Endothelial cell of umbilical vein (primary cell): ENCODE data around the gene POLR1C. TPM values are rescaled to one million over a fixed set of nuclear protein-coding genes. Genes with fewer than 3 reads are reported as not detected.

ENCODE experiments used
- BruUV-seq: library from RNA; stranded (reverse); fragments of 400-500 nt; replicated peaks from 2 replicates; lab custom pipeline; 2021; lab: Mats Ljungman, UMichigan
- CTCF ChIA-PET: fragments of 300-600, 350-600 bp; sonication (Branson Sonifier 250); formaldehyde crosslinking; loops from one replicate; lab custom pipeline; 2021; ENCODE audit warnings: antibody characterized with exemption, inconsistent platforms; lab: Charles Lee
- POLR2A ChIA-PET: fragments of 300-600, 350-600 bp; sonication (Branson Sonifier 250); formaldehyde crosslinking; loops from one replicate; lab custom pipeline; 2021; ENCODE audit warnings: antibody characterized with exemption, inconsistent platforms; lab: Charles Lee
- DNase-seq: peaks from one replicate; pipeline ENCODE4 v3.0.0-alpha.2; 2011; ENCODE audit warnings: low read depth, low spot score
- FAIRE-seq: peaks from 2 replicates; lab custom pipeline; 2011; peaks lifted over from hg19 to GRCh38; lab: Jason Lieb, UNC
- H2AFZ ChIP-seq: 2 replicates; pipeline ENCODE4 v1.6.0; 2012; ENCODE audit warnings: low read depth, low read length, control low read depth, inconsistent platforms
- H3K27ac ChIP-seq: 2 replicates; pipeline ENCODE4 v1.5.1; 2011; ENCODE audit warnings: low read depth, mild to moderate bottlenecking, control low read depth, low read length, moderate library complexity; ENCODE audit not compliant: insufficient read depth
- H3K27me3 ChIP-seq, 2 experiments: 2 replicates each; pipeline versions ENCODE4 v1.6.0 to v1.6.1; 2011; ENCODE audit warnings: low read length in 2 of 2, mixed read lengths in 1 of 2; ENCODE audit not compliant: control insufficient read depth in 2 of 2, insufficient read depth in 2 of 2
- H3K36me3 ChIP-seq, 2 experiments: 2 replicates in 1 of 2; 3 replicates in 1 of 2; pipeline ENCODE4 v1.5.1; 2011; ENCODE audit warnings: low read length in 2 of 2, mild to moderate bottlenecking in 1 of 2, moderate library complexity in 1 of 2; ENCODE audit not compliant: control insufficient read depth in 2 of 2, insufficient read depth in 2 of 2; ENCODE audit errors: extremely low read depth in 1 of 2
- H3K4me1 ChIP-seq: 3 replicates; pipeline ENCODE4 v1.5.1; 2011; ENCODE audit warnings: mild to moderate bottlenecking, low read length; ENCODE audit not compliant: control insufficient read depth, insufficient read depth; ENCODE audit errors: extremely low read depth
- H3K4me2 ChIP-seq: 2 replicates; pipeline ENCODE4 v1.6.1; 2011; ENCODE audit warnings: low read length, control low read depth, mixed read lengths; ENCODE audit not compliant: insufficient read depth
- H3K4me3 ChIP-seq, 3 experiments: fragments of 200-600 bp in 1 of 3; sonication (generic), shearing (Covaris generic) in 1 of 3; replicated peaks in 1 of 3; 2 replicates each; pipeline ENCODE4 v1.5.1; 2011 to 2016; ENCODE audit warnings: control low read depth in 3 of 3, low read length in 3 of 3, mild to moderate bottlenecking in 2 of 3, inconsistent platforms in 1 of 3, low read depth in 1 of 3, moderate library complexity in 1 of 3; ENCODE audit not compliant: insufficient read depth in 1 of 3
- H3K79me2 ChIP-seq: 2 replicates; pipeline ENCODE4 v1.6.0; 2012; ENCODE audit warnings: low read length, inconsistent platforms; ENCODE audit not compliant: control insufficient read depth, insufficient read depth
- H3K9ac ChIP-seq: replicated peaks from 2 replicates; pipeline ENCODE3; 2011; ENCODE audit warnings: low read length, control low read depth; ENCODE audit not compliant: insufficient read depth; ENCODE audit errors: extremely low read depth
- H3K9me1 ChIP-seq: replicated peaks from 3 replicates; pipeline ENCODE4 v1.6.0; 2011; ENCODE audit warnings: mild to moderate bottlenecking, low read length; ENCODE audit not compliant: control insufficient read depth, insufficient read depth; ENCODE audit errors: extremely low read depth
- H3K9me3 ChIP-seq: replicated peaks from 2 replicates; pipeline ENCODE4 v1.5.1; 2012; ENCODE audit warnings: low read length, inconsistent platforms; ENCODE audit not compliant: control insufficient read depth, insufficient read depth
- H4K20me1 ChIP-seq: replicated peaks from 2 replicates; pipeline ENCODE3; 2011; ENCODE audit warnings: mild to moderate bottlenecking, low read length; ENCODE audit not compliant: control insufficient read depth, insufficient read depth; ENCODE audit errors: extremely low read depth
- CTCF ChIP-seq, 2 donors: IDR thresholded peaks; 1 replicate in 1 of 2; 2 replicates in 1 of 2; pipeline ENCODE4 v1.5.1; 2011; ENCODE audit warnings: low read length in 2 of 2, mild to moderate bottlenecking in 2 of 2, moderate library complexity in 2 of 2, control low read depth in 1 of 2, inconsistent platforms in 1 of 2, low read depth in 1 of 2; ENCODE audit not compliant: insufficient read depth in 1 of 2; ENCODE audit errors: extremely low read depth in 1 of 2
- GATA2 ChIP-seq: IDR thresholded peaks from 2 replicates; pipeline ENCODE4 v1.7.0; 2011; ENCODE audit warnings: low read depth, mild to moderate bottlenecking, moderate library complexity, mixed read lengths, low read length; ENCODE audit not compliant: insufficient read length, insufficient read depth
- MYC ChIP-seq: IDR thresholded peaks from one replicate; pipeline ENCODE4 v1.6.1; 2011; ENCODE audit warnings: mild to moderate bottlenecking, low read depth, low read length
- POLR2A ChIP-seq: IDR thresholded peaks from 2 replicates; pipeline ENCODE4 v1.6.1; 2012; ENCODE audit warnings: low read depth, mild to moderate bottlenecking, control low read depth, low read length
- POLR2AphosphoS5 ChIP-seq: IDR thresholded peaks from 2 replicates; pipeline ENCODE4 v1.6.1; 2012; ENCODE audit warnings: low read depth, mild to moderate bottlenecking, control low read depth, low read length, moderate library complexity; ENCODE audit not compliant: insufficient read depth
- dilution Hi-C: fragments of 300-500 bp; cut with MboI; formaldehyde crosslinking; loops from one replicate; pipeline ENCODE4 v1.15.0; 2019; ENCODE audit warnings: low sequenced_read_pairs; ENCODE audit not compliant: extremely low pct_ligation_motif_present
- intact Hi-C: fragments of 100-400 bp; cut with micrococcal nuclease; formaldehyde crosslinking; loops from one replicate; pipeline ENCODE4 v1.10.0; 2022
- polyA plus RNA-seq, 4 experiments: library from polyadenylated mRNA; depleted of rRNA in 3 of 4; stranded (reverse) in 3 of 4; unstranded in 1 of 4; fragments of >200 nt; gene quantifications; 2 replicates each; pipeline versions ENCODE4 v1.2.1 to v1.2.3, GENCODE V29; 2011 to 2012; ENCODE audit warnings: missing spikeins in 1 of 4
- total RNA-seq: library from RNA; stranded (reverse); gene quantifications from 2 replicates; pipeline ENCODE4 v1.2.3, GENCODE V29; 2021
- TF ChIP-seq, protein P1 (sequence below): IDR thresholded peaks from 2 replicates; pipeline ENCODE4 v1.6.1; 2011; ENCODE audit not compliant: insufficient read depth, insufficient read length

POLR1C gene
- total and polyA plus RNA-seq, 2 donors (not counting 3 experiments of a cell fraction or from before 2014, with no cell fraction given), result 39.8 to 46.0 TPM

- ChIA-PET CTCF (interaction anchor here (0.6 to 19.0 kb wide), 11 partner anchors 10 to 432 kb away, joined by 3 to 289 read pairs (median 4); partner anchors contain the start of genes ABCC10, DLK2, DNPH1 and LRRC73), POLR2A (no interaction called here)
- peak; percentile 12 for FAIRE-seq
- no peaks in the 10 kb centered on the region for H3K9me3 ChIP-seq
- BruUV-seq, result no TSS peak
- no peak overlapping the region for H2AFZ ChIP-seq
- no peaks in the 10 kb centered on the region for H3K9me1 ChIP-seq
- H3K27ac ChIP-seq, result no peak overlapping the region
- no peak overlapping the region for H3K9ac ChIP-seq
- H3K36me3 ChIP-seq, result peaks cover 0 to 4% of the 10 kb centered on the region in 2 experiments
- H4K20me1 ChIP-seq, result no peaks in the 10 kb centered on the region
- peak; percentile 27 for DNase-seq
- no peak overlapping the region for H3K4me3 ChIP-seq
- no peaks in the 10 kb centered on the region for H3K79me2 ChIP-seq
- H3K4me1 ChIP-seq, result peaks cover 27% of the 10 kb centered on the region
- TF ChIP-seq GATA2, result no peak
- TF ChIP-seq POLR2AphosphoS5, result no peak
- TF ChIP-seq CTCF (IDR thresholded peaks at IDR 0.05; ENCODE audit: extremely low read depth in 1 of 2, insufficient read depth in 1 of 2, low read depth in 1 of 2, low read length in 2 of 2), result peak; percentile 30 to 54
- TF ChIP-seq, protein P1, sequence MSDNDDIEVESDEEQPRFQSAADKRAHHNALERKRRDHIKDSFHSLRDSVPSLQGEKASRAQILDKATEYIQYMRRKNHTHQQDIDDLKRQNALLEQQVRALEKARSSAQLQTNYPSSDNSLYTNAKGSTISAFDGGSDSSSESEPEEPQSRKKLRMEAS, result no peak
- TF ChIP-seq POLR2A, result no peak
- no peak for TF ChIP-seq MYC
- H3K27me3 ChIP-seq, result no peaks in the 10 kb centered on the region
- intact Hi-C loops (no loop called here), dilution Hi-C loops (no loop called here)
- no peak overlapping the region for H3K4me2 ChIP-seq
Measured at GRCh38 chr6:43496370-43497128, 20.3 kb upstream of the POLR1C start.
